ENCODE results near the gene CTNND2. TPM values are rescaled to one million over a fixed set of nuclear protein-coding genes. Genes with fewer than 3 reads are reported as not detected.
A peak's percentile ranks its signal among the peaks of the same experiment; 100 is the strongest.

CTNND2 gene
- total and polyA plus RNA-seq, 9 of the 15 experiments (the other 6 are each of a cell fraction or from before 2014, with no cell fraction given): 0.03 to 0.35 TPM; not detected in 7

- in situ Hi-C loops (cut with MboI): no loop called here
- H3K9me3 ChIP-seq (replicated peaks; ENCODE audit: control insufficient read depth, insufficient read depth, low read depth, low read length): no peaks in the 10 kb centered on the region
- H4K20me1 ChIP-seq (replicated peaks; ENCODE audit: control insufficient read depth, insufficient read depth, low read length): no peaks in the 10 kb centered on the region; the same call in none of the 2 replicates
- no peak for TF ChIP-seq ZNF41 (CRISPR knock-in tag; conservative IDR thresholded peaks at IDR 0.05)
- ATAC-seq: no peak
- POLR2A ChIA-PET: interaction anchor here (0.5 kb wide), 1 partner anchor 1864 kb away, joined by 3 read pairs; no protein-coding TSS in a partner anchor
- H3K27ac ChIP-seq (ENCODE audit: extremely low read depth, low read depth, low read length): no peak overlapping the region
- H2AFZ ChIP-seq (ENCODE audit: low read depth, low read length): no peak overlapping the region
- CTCF ChIA-PET (ENCODE audit: low intra/inter-chr PET ratio): no interaction called here
- no peak for DNase-seq (ENCODE audit: extremely low read depth in 1 of 4, low spot score in 3 of 4)
- no peaks in the 10 kb centered on the region for H3K4me1 ChIP-seq (replicated peaks in 1 of 2; ENCODE audit: control insufficient read depth in 2 of 2, insufficient read depth in 2 of 2, low read length in 2 of 2)
- H3K36me3 ChIP-seq (ENCODE audit: control insufficient read depth, insufficient read depth, low read length): no peaks in the 10 kb centered on the region
- 0% methylated on average over 3 of the region's 3 CpGs for WGBS (ENCODE audit: insufficient coverage, low coverage, missing lambda C conversion rate)
- H3K27me3 ChIP-seq (ENCODE audit: control insufficient read depth in 2 of 2, insufficient read depth in 2 of 2, low read length in 2 of 2): peaks cover 8 to 9% of the 10 kb centered on the region in 2 experiments; a peak in 4 of 5 replicates
- H3K9ac ChIP-seq (ENCODE audit: insufficient read depth in 1 of 2, low read depth in 2 of 2, low read length in 2 of 2): no peak overlapping the region
- H3K79me2 ChIP-seq (ENCODE audit: control insufficient read depth, insufficient read depth, low read length): no peaks in the 10 kb centered on the region
- intact Hi-C loops (cut with micrococcal nuclease): loop anchor here (10.0 kb wide), 1 partner anchor 287 kb away; no protein-coding TSS in a partner anchor
- H3K4me3 ChIP-seq: no peak overlapping the region
- no TSS peak for BruUV-seq (replicated peaks)
- H3K4me2 ChIP-seq (ENCODE audit: insufficient read depth, low read length): no peak overlapping the region
- no peaks in the 10 kb centered on the region for H3K9me1 ChIP-seq (ENCODE audit: control insufficient read depth, insufficient read depth, low read length)
- no peak for FAIRE-seq
Measured at GRCh38 chr5:10981932-10982331, 922.3 kb downstream of the CTNND2 start.

GRCh38 chr5:10977011-10977410 lies 927.2 kb downstream of the CTNND2 start:
- BruUV-seq (replicated peaks): no TSS peak
- WGBS (ENCODE audit: insufficient coverage, low coverage, missing lambda C conversion rate): 1% methylated on average over 5 of the region's 5 CpGs
- Histone ChIP-seq H4K20me1 (replicated peaks; ENCODE audit: control insufficient read depth, insufficient read depth, low read length) (no peaks in the 10 kb centered on the region; the same call in 1 of the 2 replicates), H3K4me2 (ENCODE audit: insufficient read depth, low read length) (no peak overlapping the region), H3K27me3 (ENCODE audit: control insufficient read depth in 2 of 2, insufficient read depth in 2 of 2, low read length in 2 of 2) (peaks cover 8 to 10% of the 10 kb centered on the region in 2 experiments; a peak in 3 of 5 replicates), H3K79me2 (ENCODE audit: control insufficient read depth, insufficient read depth, low read length) (no peaks in the 10 kb centered on the region), H3K9me1 (ENCODE audit: control insufficient read depth, insufficient read depth, low read length) (no peaks in the 10 kb centered on the region), H3K9ac (ENCODE audit: insufficient read depth in 1 of 2, low read depth in 2 of 2, low read length in 2 of 2) (no peak overlapping the region), H2AFZ (ENCODE audit: low read depth, low read length) (no peak overlapping the region), H3K27ac (ENCODE audit: extremely low read depth, low read depth, low read length) (no peak overlapping the region), H3K9me3 (replicated peaks; ENCODE audit: control insufficient read depth, insufficient read depth, low read depth, low read length) (no peaks in the 10 kb centered on the region), H3K4me1 (replicated peaks in 1 of 2; ENCODE audit: control insufficient read depth in 2 of 2, insufficient read depth in 2 of 2, low read length in 2 of 2) (no peaks in the 10 kb centered on the region), H3K4me3 (no peak overlapping the region), H3K36me3 (ENCODE audit: control insufficient read depth, insufficient read depth, low read length) (no peaks in the 10 kb centered on the region)
- DNase-seq (ENCODE audit: extremely low read depth in 1 of 4, low spot score in 3 of 4): no peak
- POLR2A ChIA-PET: interaction anchor here (0.6 kb wide), 1 partner anchor 20 kb away, joined by 3 read pairs; no protein-coding TSS in a partner anchor
- intact Hi-C loops (cut with micrococcal nuclease) (no loop called here), in situ Hi-C loops (cut with MboI) (no loop called here)
- FAIRE-seq: no peak
- TF ChIP-seq TRIM24 (IDR thresholded peaks at IDR 0.05): no peak
- TF ChIP-seq, protein P1, sequence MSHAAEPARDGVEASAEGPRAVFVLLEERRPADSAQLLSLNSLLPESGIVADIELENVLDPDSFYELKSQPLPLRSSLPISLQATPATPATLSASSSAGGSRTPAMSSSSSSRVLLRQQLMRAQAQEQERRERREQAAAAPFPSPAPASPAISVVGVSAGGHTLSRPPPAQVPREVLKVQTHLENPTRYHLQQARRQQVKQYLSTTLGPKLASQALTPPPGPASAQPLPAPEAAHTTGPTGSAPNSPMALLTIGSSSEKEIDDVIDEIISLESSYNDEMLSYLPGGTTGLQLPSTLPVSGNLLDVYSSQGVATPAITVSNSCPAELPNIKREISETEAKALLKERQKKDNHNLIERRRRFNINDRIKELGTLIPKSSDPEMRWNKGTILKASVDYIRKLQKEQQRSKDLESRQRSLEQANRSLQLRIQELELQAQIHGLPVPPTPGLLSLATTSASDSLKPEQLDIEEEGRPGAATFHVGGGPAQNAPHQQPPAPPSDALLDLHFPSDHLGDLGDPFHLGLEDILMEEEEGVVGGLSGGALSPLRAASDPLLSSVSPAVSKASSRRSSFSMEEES (CRISPR knock-in tag; IDR thresholded peaks at IDR 0.05): peak; percentile 37; the same call in 1 of the 2 replicates
- ATAC-seq: no peak
- CTCF ChIA-PET (ENCODE audit: low intra/inter-chr PET ratio): interaction anchor here (0.7 kb wide), 1 partner anchor 63 kb away, joined by 3 read pairs; no protein-coding TSS in a partner anchor

All from K562 (cell line).